ENCODE results near the gene NLE1. TPM values are rescaled to one million over a fixed set of nuclear protein-coding genes. Genes with fewer than 3 reads are reported as not detected.

Gene NLE1
- polyA plus RNA-seq, 1 experiment: 10.5 TPM

DNA sequence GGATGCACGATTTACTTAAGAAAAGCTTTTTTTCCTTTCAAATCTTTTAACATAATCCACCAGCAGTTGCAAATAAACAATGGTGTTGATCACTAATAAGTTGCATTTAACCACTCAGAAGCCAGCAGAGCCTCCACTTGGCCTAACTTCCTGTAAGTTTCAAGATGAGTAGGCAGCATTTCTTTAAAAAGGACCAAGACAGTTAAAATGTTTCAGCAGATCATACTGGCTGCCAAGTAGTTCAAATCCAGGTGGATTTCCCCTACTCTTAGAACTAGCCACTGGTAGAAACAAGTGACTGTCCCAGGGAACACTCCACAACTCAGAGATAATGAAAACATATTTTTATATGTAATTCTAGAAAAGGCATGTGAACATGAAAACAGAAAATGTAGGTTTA is 61.6 kb downstream of the NLE1 start:
- H3K27ac ChIP-seq (ENCODE audit: low read depth, low read length): no peak overlapping the region
- DNase-seq (ENCODE audit: low read depth, low spot score): no peak
- TF ChIP-seq, protein P1, sequence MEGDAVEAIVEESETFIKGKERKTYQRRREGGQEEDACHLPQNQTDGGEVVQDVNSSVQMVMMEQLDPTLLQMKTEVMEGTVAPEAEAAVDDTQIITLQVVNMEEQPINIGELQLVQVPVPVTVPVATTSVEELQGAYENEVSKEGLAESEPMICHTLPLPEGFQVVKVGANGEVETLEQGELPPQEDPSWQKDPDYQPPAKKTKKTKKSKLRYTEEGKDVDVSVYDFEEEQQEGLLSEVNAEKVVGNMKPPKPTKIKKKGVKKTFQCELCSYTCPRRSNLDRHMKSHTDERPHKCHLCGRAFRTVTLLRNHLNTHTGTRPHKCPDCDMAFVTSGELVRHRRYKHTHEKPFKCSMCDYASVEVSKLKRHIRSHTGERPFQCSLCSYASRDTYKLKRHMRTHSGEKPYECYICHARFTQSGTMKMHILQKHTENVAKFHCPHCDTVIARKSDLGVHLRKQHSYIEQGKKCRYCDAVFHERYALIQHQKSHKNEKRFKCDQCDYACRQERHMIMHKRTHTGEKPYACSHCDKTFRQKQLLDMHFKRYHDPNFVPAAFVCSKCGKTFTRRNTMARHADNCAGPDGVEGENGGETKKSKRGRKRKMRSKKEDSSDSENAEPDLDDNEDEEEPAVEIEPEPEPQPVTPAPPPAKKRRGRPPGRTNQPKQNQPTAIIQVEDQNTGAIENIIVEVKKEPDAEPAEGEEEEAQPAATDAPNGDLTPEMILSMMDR (IDR thresholded peaks at IDR 0.05; ENCODE audit: low read depth, low read length): no peak
- CTCF ChIA-PET: interaction anchor here (2.8 kb wide), 1 partner anchor 9 kb away, joined by 11 read pairs; no protein-coding TSS in a partner anchor
- H3K4me3 ChIP-seq (ENCODE audit: low read depth, low read length): no peak overlapping the region
- H3K27me3 ChIP-seq (ENCODE audit: control insufficient read depth, insufficient read depth, low read length): no peaks in the 10 kb centered on the region
- no peaks in the 10 kb centered on the region for H3K9me3 ChIP-seq (ENCODE audit: control insufficient read depth, insufficient read depth, low read length)
- POLR2A ChIA-PET: interaction anchor here (0.6 kb wide), 1 partner anchor 780 kb away, joined by 5 read pairs; no protein-coding TSS in a partner anchor

DNA sequence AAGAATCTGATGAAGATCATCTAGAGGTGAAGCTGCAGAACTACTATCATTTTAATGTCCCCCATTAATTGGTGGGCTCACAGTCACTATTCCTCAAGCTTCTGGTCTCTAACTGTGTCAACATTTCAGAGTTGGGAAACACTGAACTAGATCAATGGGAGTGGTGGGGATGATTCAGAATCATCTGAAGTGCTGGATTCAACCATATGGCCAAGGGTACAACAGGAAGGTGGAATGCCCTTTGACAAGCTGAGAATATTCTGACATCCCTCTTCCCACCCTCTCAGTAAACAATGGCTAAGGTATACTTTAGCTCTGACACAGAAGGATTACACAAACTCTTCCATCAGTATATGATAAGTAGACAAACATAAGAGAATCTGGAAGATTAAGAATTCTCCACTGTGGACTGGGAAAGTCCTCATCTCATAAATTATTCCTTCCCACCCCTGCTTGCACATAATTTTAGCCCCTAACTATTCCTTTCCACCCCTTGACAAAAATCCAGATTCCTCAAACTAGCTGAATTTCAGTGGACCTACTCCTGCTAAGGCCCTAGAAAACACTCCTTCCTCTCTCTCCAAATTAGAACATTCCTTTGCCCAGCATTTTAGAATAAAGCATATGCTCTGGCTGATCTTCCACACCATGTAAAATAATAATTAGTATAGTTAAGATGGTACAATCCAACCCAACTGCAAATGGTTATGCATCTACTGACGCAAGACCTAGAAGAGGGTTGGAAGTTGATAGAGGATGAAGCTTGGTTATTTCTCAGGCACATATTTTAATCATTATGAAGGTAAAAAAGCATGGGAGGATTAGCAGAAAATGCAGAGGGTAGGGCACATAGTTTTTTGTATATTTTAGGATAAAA is 62.3 kb downstream of the NLE1 start:
- no peak overlapping the region for H3K27ac ChIP-seq (ENCODE audit: low read depth, low read length)
- H3K9me3 ChIP-seq (ENCODE audit: control insufficient read depth, insufficient read depth, low read length): no peaks in the 10 kb centered on the region
- ChIA-PET CTCF (interaction anchor here (2.8 kb wide), 1 partner anchor 10 kb away, joined by 11 read pairs; no protein-coding TSS in a partner anchor), POLR2A (interaction anchor here (0.6 kb wide), 1 partner anchor 45 kb away, joined by 4 read pairs; no protein-coding TSS in a partner anchor)
- TF ChIP-seq, protein P1 (IDR thresholded peaks at IDR 0.05; ENCODE audit: low read depth, low read length): no peak
- H3K27me3 ChIP-seq (ENCODE audit: control insufficient read depth, insufficient read depth, low read length): no peaks in the 10 kb centered on the region
- no peak overlapping the region for H3K4me3 ChIP-seq (ENCODE audit: low read depth, low read length)
- no peak for DNase-seq (ENCODE audit: low read depth, low spot score)

Small RNA genes lying within 50 kb of the gene (small RNA-seq; reads per million reads assigned to genes)
- gene RNU6-840P (ENCODE audit: insufficient read length, low read depth): not detected

Other genes starting within 250 kb of the NLE1 start
- 1.9 and 2.3 TPM in 2 replicates for gene CCT6B, start 180.8 kb downstream of the NLE1 start, polyA plus RNA-seq (2011; rRNA removed)
- 6.9 and 9.4 TPM in 2 replicates for gene ZNF830, start 180.8 kb downstream of the NLE1 start, polyA plus RNA-seq (2011; rRNA removed)
- gene LIG3, start 161.8 kb downstream of the NLE1 start, polyA plus RNA-seq (2011; rRNA removed): 32.6 and 34.2 TPM in 2 replicates
- gene RFFL, start 78.6 kb downstream of the NLE1 start, polyA plus RNA-seq (2011; rRNA removed): 11.0 and 14.4 TPM in 2 replicates
- 14.3 and 15.1 TPM in 2 replicates for gene RAD51D, start 22.4 kb downstream of the NLE1 start, polyA plus RNA-seq (2011; rRNA removed)
- gene FNDC8, start 20.7 kb downstream of the NLE1 start, polyA plus RNA-seq (2011; rRNA removed): 0.09 TPM in 1 of 2 replicates, not detected in the other
- not detected in 2 replicates for gene UNC45B, start 5.5 kb upstream of the NLE1 start, polyA plus RNA-seq (2011; rRNA removed)
- gene SLC35G3, start 52.1 kb upstream of the NLE1 start, polyA plus RNA-seq (2011; rRNA removed): not detected in 2 replicates
- gene SLFN5, start 100.8 kb upstream of the NLE1 start, polyA plus RNA-seq (2011; rRNA removed): 64.2 and 69.0 TPM in 2 replicates
- gene SLFN11, start 231.3 kb upstream of the NLE1 start, polyA plus RNA-seq (2011; rRNA removed): 53.3 and 73.2 TPM in 2 replicates